ENCODE measurements around the gene LRRC75B.
A peak's percentile ranks its signal among the peaks of the same experiment; 100 is the strongest.
"Not testable (repeated sequence)": the region's sequence is repeated elsewhere in the genome, so short reads cannot be mapped to it uniquely, and the experiment has no call there.

The LRRC75B gene

DNA sequence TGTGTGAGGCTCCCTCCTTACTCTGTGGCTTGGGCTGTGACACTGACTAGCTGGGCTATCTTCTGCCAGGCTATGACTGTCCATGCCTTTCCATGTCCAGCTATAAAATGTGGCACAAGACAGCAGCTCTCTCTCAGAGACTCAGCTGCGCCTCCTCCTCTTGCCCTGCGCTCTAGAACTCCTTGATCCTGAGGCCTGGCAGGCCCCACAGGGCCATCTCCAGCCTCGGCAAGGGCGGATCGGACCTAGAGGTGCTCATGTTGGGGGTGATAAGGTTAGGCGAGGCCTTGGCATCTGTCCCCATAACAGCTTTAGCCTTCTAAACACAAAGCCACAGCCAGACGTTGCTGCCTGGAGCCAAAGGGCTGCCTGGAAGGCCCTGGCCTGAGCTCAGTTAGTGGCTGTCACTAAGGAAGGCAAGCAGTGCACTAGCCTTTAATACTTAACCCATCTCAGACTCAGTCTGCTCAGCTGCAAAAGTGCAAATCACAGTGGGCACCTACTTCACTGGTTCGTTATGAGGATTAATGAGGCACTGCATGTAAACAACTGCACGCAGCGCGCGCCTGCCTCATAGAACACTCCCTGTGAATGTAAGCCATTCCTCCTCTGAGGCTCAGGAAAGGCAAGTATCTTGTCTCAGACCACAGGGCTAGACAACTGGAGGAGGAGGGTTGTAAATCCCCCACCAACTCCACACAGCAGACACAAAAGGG is 39.1 kb downstream of the LRRC75B start:
- Histone ChIP-seq H3K36me3 (ENCODE audit: control insufficient read depth, insufficient read depth, low read length) (peaks cover 10% of the 10 kb centered on the region), H3K27ac (ENCODE audit: low read depth, low read length) (no peak overlapping the region), H3K9ac (ENCODE audit: low read length) (peak overlapping the region; percentile 99), H3K56ac (ENCODE audit: low read length) (peak overlapping the region; percentile 96), H3K4me3 (ENCODE audit: low read length) (peak overlapping the region; percentile 97), H3K27me3 (ENCODE audit: insufficient read depth, low read length, poor library complexity) (no peaks in the 10 kb centered on the region), H3K4me2 (ENCODE audit: low read length) (peak overlapping the region; percentile 81), H3K79me2 (ENCODE audit: control insufficient read depth, insufficient read depth, low read length) (peaks cover 70% of the 10 kb centered on the region), H3K4ac (ENCODE audit: low read depth, low read length) (no peak overlapping the region), H2BK5ac (ENCODE audit: low read length) (no peak overlapping the region), H4K8ac (ENCODE audit: low read depth, low read length) (no peak overlapping the region), H4K5ac (ENCODE audit: low read length) (no peak overlapping the region), H3K79me1 (ENCODE audit: low read length) (peaks cover 45% of the 10 kb centered on the region), H2BK15ac (replicated peaks; ENCODE audit: low read depth) (no peak overlapping the region), H2AK5ac (ENCODE audit: low read length) (peak overlapping the region; percentile 22), H3K4me1 (ENCODE audit: control insufficient read depth, low read depth, low read length) (peaks cover 13% of the 10 kb centered on the region), H3K23ac (ENCODE audit: low read length) (peak overlapping the region; percentile 92), H3K18ac (ENCODE audit: low read length) (no peak overlapping the region), H2BK120ac (ENCODE audit: low read depth, low read length) (no peak overlapping the region)
- DNase-seq: no peak
- no CpG with 5 or more reads among the region's 12 CpGs for WGBS (ENCODE audit: extremely low coverage, insufficient coverage, low lambda C conversion rate)

DNA sequence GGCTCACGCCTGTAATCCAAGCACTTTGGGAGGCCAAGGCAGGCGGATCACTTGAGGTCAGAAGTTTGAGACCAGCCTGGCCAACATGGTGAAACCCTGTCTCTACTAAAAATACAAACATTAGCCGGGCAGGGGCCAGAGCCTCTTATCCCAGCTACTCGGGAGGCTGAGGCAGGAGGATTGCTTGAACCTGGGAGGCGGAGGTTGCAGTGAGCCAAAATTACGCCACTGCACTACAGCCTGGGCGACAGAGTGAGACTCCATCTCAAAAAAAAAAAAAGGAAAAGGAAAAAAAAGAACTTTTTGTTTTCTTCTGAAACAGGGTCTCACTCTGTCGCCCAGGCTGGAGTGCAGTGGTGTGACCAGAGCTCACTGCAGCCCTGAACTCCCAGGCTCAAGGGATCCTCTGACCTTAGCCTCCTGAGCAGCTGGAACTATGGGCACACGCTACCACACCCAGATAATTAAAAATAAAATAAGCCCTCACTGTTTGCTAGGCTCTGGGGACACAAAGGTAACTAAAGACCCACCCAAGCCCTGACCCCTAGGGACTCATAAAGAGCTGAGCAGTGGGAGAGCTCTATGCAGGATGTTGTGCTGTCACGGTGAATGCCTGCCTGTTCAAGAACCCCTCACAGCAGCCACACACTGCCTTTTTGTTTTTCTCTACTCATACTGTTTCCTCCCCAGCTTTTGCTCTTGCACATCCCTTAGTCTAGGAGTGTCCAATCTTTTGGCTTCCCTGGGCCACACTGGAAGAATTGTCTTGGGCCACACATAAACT is 40.2 kb downstream of the LRRC75B start:
- not testable (repeated sequence) for H3K27ac ChIP-seq (ENCODE audit: low read depth, low read length)

DNA sequence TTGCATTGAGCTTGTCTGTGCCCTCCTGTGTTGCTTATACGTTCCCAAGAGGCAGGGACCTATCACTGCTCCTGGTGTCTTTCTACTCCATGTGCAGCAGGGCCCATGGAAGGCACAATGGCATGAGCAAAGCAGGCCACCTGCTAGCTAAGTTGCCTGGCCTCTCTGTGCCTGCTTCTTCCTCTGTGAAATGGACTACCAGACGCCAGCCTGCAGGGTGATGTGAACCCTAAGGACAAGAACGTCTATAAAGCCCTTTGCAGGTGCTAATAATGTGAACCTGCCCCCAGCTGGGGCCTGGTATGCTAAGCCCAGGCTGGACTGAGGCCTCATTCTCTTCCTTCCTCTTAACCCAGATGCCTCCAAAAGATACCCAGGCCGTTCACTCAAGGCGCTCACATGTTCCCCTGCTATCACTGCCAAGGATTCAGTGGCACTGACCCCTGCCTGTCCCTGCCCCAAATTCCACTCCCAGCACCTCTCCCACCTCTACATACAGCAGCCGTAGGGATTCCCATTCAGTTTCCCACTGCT is 41.9 kb downstream of the LRRC75B start:
- Histone ChIP-seq H3K56ac (ENCODE audit: low read length) (no peak overlapping the region), H3K4ac (ENCODE audit: low read depth, low read length) (no peak overlapping the region), H3K4me1 (ENCODE audit: control insufficient read depth, low read depth, low read length) (peaks cover 5% of the 10 kb centered on the region), H3K4me2 (ENCODE audit: low read length) (no peak overlapping the region), H3K27ac (ENCODE audit: low read depth, low read length) (no peak overlapping the region), H3K4me3 (ENCODE audit: low read length) (no peak overlapping the region), H3K23ac (ENCODE audit: low read length) (no peak overlapping the region), H2AK5ac (ENCODE audit: low read length) (no peak overlapping the region), H3K36me3 (ENCODE audit: control insufficient read depth, insufficient read depth, low read length) (peaks cover 11% of the 10 kb centered on the region), H3K79me1 (ENCODE audit: low read length) (peaks cover 38% of the 10 kb centered on the region), H3K9ac (ENCODE audit: low read length) (no peak overlapping the region), H3K18ac (ENCODE audit: low read length) (no peak overlapping the region), H4K8ac (ENCODE audit: low read depth, low read length) (no peak overlapping the region), H2BK120ac (ENCODE audit: low read depth, low read length) (no peak overlapping the region), H4K5ac (ENCODE audit: low read length) (no peak overlapping the region), H3K79me2 (ENCODE audit: control insufficient read depth, insufficient read depth, low read length) (peaks cover 42% of the 10 kb centered on the region), H2BK5ac (ENCODE audit: low read length) (no peak overlapping the region), H2BK15ac (replicated peaks; ENCODE audit: low read depth) (no peak overlapping the region), H3K27me3 (ENCODE audit: insufficient read depth, low read length, poor library complexity) (no peaks in the 10 kb centered on the region)
- no peak for DNase-seq
- no CpG with 5 or more reads among the region's 6 CpGs for WGBS (ENCODE audit: extremely low coverage, insufficient coverage, low lambda C conversion rate)

More for the DNA sequence above, 40.2 kb downstream of the LRRC75B start:
- H3K23ac ChIP-seq (ENCODE audit: low read length); H4K8ac ChIP-seq (ENCODE audit: low read depth, low read length); H3K18ac ChIP-seq (ENCODE audit: low read length); H3K36me3 ChIP-seq (ENCODE audit: control insufficient read depth, insufficient read depth, low read length); DNase-seq; H2BK5ac ChIP-seq (ENCODE audit: low read length); H3K4me3 ChIP-seq (ENCODE audit: low read length); H3K56ac ChIP-seq (ENCODE audit: low read length); H4K5ac ChIP-seq (ENCODE audit: low read length); H2AK5ac ChIP-seq (ENCODE audit: low read length); H2BK15ac ChIP-seq (replicated peaks; ENCODE audit: low read depth); H3K4ac ChIP-seq (ENCODE audit: low read depth, low read length); H2BK120ac ChIP-seq (ENCODE audit: low read depth, low read length); H3K27me3 ChIP-seq (ENCODE audit: insufficient read depth, low read length, poor library complexity); H3K9ac ChIP-seq (ENCODE audit: low read length); H3K4me2 ChIP-seq (ENCODE audit: low read length): not testable (repeated sequence)
- no CpG with 5 or more reads among the region's 10 CpGs for WGBS (ENCODE audit: extremely low coverage, insufficient coverage, low lambda C conversion rate)
- Histone ChIP-seq H3K79me2 (ENCODE audit: control insufficient read depth, insufficient read depth, low read length) (peaks cover 59% of the 10 kb centered on the region), H3K4me1 (ENCODE audit: control insufficient read depth, low read depth, low read length) (peaks cover 13% of the 10 kb centered on the region), H3K79me1 (ENCODE audit: low read length) (peaks cover 44% of the 10 kb centered on the region)

DNA sequence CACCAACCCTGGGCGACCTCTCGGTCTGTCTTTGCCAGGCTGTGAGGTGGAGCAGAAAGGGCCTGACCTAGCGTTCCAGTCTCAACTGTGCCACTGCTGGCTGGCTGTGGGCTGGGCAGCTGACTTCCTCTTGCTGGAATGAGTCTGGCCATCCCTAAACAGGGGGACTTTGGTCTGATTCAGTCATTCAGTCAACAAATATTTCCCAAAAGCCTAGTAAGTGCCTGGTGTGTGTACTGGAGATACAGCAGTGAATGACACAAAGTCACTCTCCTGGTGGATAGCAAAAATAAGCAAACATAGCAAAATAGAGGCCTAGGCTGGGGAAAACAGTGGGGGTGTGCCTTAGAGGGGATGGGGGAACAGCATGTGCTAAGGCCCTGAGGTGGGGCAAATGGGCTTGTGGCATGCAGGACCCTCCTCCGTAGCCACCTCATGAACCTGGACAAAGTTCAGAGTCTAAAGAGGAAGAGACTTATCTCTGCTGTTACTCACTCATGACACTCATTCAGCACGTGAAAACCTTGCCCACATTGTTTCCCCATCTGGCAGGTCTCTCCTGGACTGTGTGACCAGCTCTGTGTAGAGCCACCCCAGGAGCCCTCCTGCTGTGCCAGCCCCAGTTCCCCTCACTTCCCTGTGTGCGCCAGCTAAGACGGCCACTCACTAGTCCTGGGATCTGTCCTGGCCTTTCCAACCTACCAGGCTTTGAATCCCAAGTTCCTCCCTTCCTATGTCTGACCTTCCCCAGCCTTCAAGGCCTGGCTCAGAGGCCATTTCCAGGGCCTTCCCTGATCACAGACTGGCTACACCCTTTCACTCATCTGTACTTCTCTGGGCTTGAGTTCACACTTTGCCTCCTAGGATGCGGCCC is 42.6 kb downstream of the LRRC75B start:
- no peaks in the 10 kb centered on the region for H3K27me3 ChIP-seq (ENCODE audit: insufficient read depth, low read length, poor library complexity)
- H2BK15ac ChIP-seq (replicated peaks; ENCODE audit: low read depth): no peak overlapping the region
- H3K79me1 ChIP-seq (ENCODE audit: low read length): peaks cover 38% of the 10 kb centered on the region
- no peak overlapping the region for H3K23ac ChIP-seq (ENCODE audit: low read length)
- H2AK5ac ChIP-seq (ENCODE audit: low read length): no peak overlapping the region
- H3K4me3 ChIP-seq (ENCODE audit: low read length): no peak overlapping the region
- H2BK120ac ChIP-seq (ENCODE audit: low read depth, low read length): no peak overlapping the region
- peaks cover 40% of the 10 kb centered on the region for H3K79me2 ChIP-seq (ENCODE audit: control insufficient read depth, insufficient read depth, low read length)
- H3K4ac ChIP-seq (ENCODE audit: low read depth, low read length): no peak overlapping the region
- H3K56ac ChIP-seq (ENCODE audit: low read length): no peak overlapping the region
- H3K4me1 ChIP-seq (ENCODE audit: control insufficient read depth, low read depth, low read length): peaks cover 5% of the 10 kb centered on the region
- H3K4me2 ChIP-seq (ENCODE audit: low read length): no peak overlapping the region
- no peak overlapping the region for H2BK5ac ChIP-seq (ENCODE audit: low read length)
- H3K36me3 ChIP-seq (ENCODE audit: control insufficient read depth, insufficient read depth, low read length): peaks cover 11% of the 10 kb centered on the region
- H3K18ac ChIP-seq (ENCODE audit: low read length): no peak overlapping the region
- no peak overlapping the region for H4K5ac ChIP-seq (ENCODE audit: low read length)
- no peak for DNase-seq
- no peak overlapping the region for H3K27ac ChIP-seq (ENCODE audit: low read depth, low read length)
- no peak overlapping the region for H3K9ac ChIP-seq (ENCODE audit: low read length)
- no CpG with 5 or more reads among the region's 8 CpGs for WGBS (ENCODE audit: extremely low coverage, insufficient coverage, low lambda C conversion rate)
- no peak overlapping the region for H4K8ac ChIP-seq (ENCODE audit: low read depth, low read length)

GRCh38 chr22:24548812-24549211 is 44.1 kb downstream of the LRRC75B start:
- H3K27ac ChIP-seq (ENCODE audit: low read depth, low read length): no peak overlapping the region
- no peak overlapping the region for H2AK5ac ChIP-seq (ENCODE audit: low read length)
- no peaks in the 10 kb centered on the region for H3K27me3 ChIP-seq (ENCODE audit: insufficient read depth, low read length, poor library complexity)
- no peak overlapping the region for H4K5ac ChIP-seq (ENCODE audit: low read length)
- H3K23ac ChIP-seq (ENCODE audit: low read length): no peak overlapping the region
- H3K4me1 ChIP-seq (ENCODE audit: control insufficient read depth, low read depth, low read length): peaks cover 3% of the 10 kb centered on the region
- no peak overlapping the region for H3K4me2 ChIP-seq (ENCODE audit: low read length)
- no peak overlapping the region for H4K8ac ChIP-seq (ENCODE audit: low read depth, low read length)
- H3K4me3 ChIP-seq (ENCODE audit: low read length): no peak overlapping the region
- no peak for DNase-seq
- peaks cover 29% of the 10 kb centered on the region for H3K79me1 ChIP-seq (ENCODE audit: low read length)
- no peak overlapping the region for H2BK120ac ChIP-seq (ENCODE audit: low read depth, low read length)
- H3K18ac ChIP-seq (ENCODE audit: low read length): no peak overlapping the region
- no peak overlapping the region for H2BK15ac ChIP-seq (replicated peaks; ENCODE audit: low read depth)
- no peak overlapping the region for H3K9ac ChIP-seq (ENCODE audit: low read length)
- H3K56ac ChIP-seq (ENCODE audit: low read length): no peak overlapping the region
- WGBS (ENCODE audit: extremely low coverage, insufficient coverage, low lambda C conversion rate): no CpG with 5 or more reads among the region's 4 CpGs
- H3K4ac ChIP-seq (ENCODE audit: low read depth, low read length): no peak overlapping the region
- H3K79me2 ChIP-seq (ENCODE audit: control insufficient read depth, insufficient read depth, low read length): peaks cover 30% of the 10 kb centered on the region
- no peak overlapping the region for H2BK5ac ChIP-seq (ENCODE audit: low read length)
- peaks cover 12% of the 10 kb centered on the region for H3K36me3 ChIP-seq (ENCODE audit: control insufficient read depth, insufficient read depth, low read length)
